ENCODE data around the gene ABR.
A peak's percentile ranks its signal among the peaks of the same experiment; 100 is the strongest.

GRCh38 chr17:1203111-1203966 is 23.6 kb upstream of the ABR start:
- no peak for TF ChIP-seq POLR2A (IDR thresholded peaks at IDR 0.05)
- TF ChIP-seq CTCF (IDR thresholded peaks at IDR 0.05) = no peak
- peak in 1 of 3 donors; percentile 19 for TF ChIP-seq POLR2AphosphoS5 (IDR thresholded peaks at IDR 0.05)

Data from suprapubic skin (tissue), 4 donors.